Measurements from ENCODE around the gene SH2D7. TPM values are rescaled to one million over a fixed set of nuclear protein-coding genes. Genes with fewer than 3 reads are reported as not detected.

Gene SH2D7
- polyA plus RNA-seq, 1 donor from 2014 or later, result not detected

- H3K79me2 ChIP-seq (replicated peaks; ENCODE audit: insufficient read depth, low read length), result peaks cover 6% of the 10 kb centered on the region
- no peaks in the 10 kb centered on the region for H4K20me1 ChIP-seq (ENCODE audit: insufficient read depth)
- H3F3A ChIP-seq (ENCODE audit: insufficient read depth, low read length, poor library complexity, severe bottlenecking), result no peaks in the 10 kb centered on the region
- no peak for TF ChIP-seq RAD21 (conservative IDR thresholded peaks at IDR 0.05)
- TF ChIP-seq REST (IDR thresholded peaks at IDR 0.05; ENCODE audit: borderline replicate concordance), result no peak
- no peak for TF ChIP-seq EP300 (conservative IDR thresholded peaks at IDR 0.05; ENCODE audit: poor library complexity, severe bottlenecking)
- no peak for TF ChIP-seq TAF1 (IDR thresholded peaks at IDR 0.05; ENCODE audit: low read depth)
- TF ChIP-seq EZH2 (IDR thresholded peaks at IDR 0.05; ENCODE audit: borderline replicate concordance, insufficient read depth, low read length, poor library complexity, severe bottlenecking), result no peak
- TF ChIP-seq CTCF (IDR thresholded peaks at IDR 0.05; ENCODE audit: poor library complexity, severe bottlenecking), result no peak
- TF ChIP-seq SMC3 (conservative IDR thresholded peaks at IDR 0.05; ENCODE audit: poor library complexity), result no peak
- no peak for TF ChIP-seq POLR2AphosphoS5 (IDR thresholded peaks at IDR 0.05)
- no peak for TF ChIP-seq MXI1 (conservative IDR thresholded peaks at IDR 0.05; ENCODE audit: poor library complexity, severe bottlenecking)
- H3K9me3 ChIP-seq (ENCODE audit: low read length), result no peaks in the 10 kb centered on the region
- H3K27me3 ChIP-seq (ENCODE audit: insufficient read depth, low read depth, low read length), result no peaks in the 10 kb centered on the region
- no peaks in the 10 kb centered on the region for H3K9me2 ChIP-seq (ENCODE audit: insufficient read depth, low read length)
- no peak overlapping the region for H3K9ac ChIP-seq (ENCODE audit: low read length)
- H3K27ac ChIP-seq (ENCODE audit: low read length), result no peak overlapping the region
- no peak overlapping the region for H3K4me2 ChIP-seq (ENCODE audit: low read length)
- H2AFZ ChIP-seq (ENCODE audit: low read depth, low read length), result no peak overlapping the region
- no peak overlapping the region for H3K4me3 ChIP-seq (ENCODE audit: low read length)
- no peaks in the 10 kb centered on the region for H3K36me3 ChIP-seq (ENCODE audit: insufficient read depth, low read length)
Measured at GRCh38 chr15:78072080-78072892, 20.1 kb upstream of the SH2D7 start.

DNA sequence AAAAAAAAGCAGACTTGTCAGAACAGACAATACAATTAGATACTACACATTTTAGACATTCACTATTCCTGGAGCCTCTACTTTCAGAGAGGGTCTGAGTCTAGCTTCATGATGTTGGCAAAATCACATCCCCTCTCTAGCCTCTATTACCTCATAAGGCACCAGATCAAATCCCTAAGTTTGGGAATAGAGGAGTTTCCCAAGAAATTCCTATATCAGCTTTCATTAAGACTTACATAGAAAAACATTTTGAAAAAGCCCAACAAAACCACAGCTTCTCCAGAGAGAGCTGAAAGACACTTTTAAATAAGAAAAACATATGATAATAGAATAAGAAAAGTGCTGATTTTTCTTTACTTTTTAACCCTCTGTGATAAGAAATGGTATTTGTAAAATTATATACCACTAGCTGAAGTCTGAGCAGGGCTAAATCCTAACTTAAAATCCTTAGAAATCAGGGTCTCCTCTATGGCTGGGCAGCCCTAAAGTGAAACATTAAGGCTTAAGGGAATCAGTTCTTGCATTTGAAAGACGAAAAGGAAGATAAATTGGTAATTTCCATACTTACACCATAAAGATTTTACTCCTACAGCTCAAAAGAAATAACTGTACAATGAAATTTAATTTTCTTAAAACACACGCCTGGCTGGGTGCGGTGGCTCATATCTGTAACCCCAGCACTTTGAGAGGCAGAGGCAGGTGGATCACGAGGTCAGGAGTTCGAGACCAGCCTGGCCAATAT is 19.1 kb upstream of the SH2D7 start:
- Histone ChIP-seq H3K4me2 (ENCODE audit: low read length) (no peak overlapping the region), H2AFZ (ENCODE audit: low read depth, low read length) (no peak overlapping the region), H3K9me2 (ENCODE audit: insufficient read depth, low read length) (no peaks in the 10 kb centered on the region), H3K27ac (ENCODE audit: low read length) (no peak overlapping the region), H3F3A (ENCODE audit: insufficient read depth, low read length, poor library complexity, severe bottlenecking) (no peaks in the 10 kb centered on the region), H4K20me1 (ENCODE audit: insufficient read depth) (no peaks in the 10 kb centered on the region), H3K9ac (ENCODE audit: low read length) (no peak overlapping the region), H3K27me3 (ENCODE audit: insufficient read depth, low read depth, low read length) (no peaks in the 10 kb centered on the region), H3K79me2 (replicated peaks; ENCODE audit: insufficient read depth, low read length) (peaks cover 6% of the 10 kb centered on the region), H3K4me3 (ENCODE audit: low read length) (no peak overlapping the region), H3K9me3 (ENCODE audit: low read length) (no peaks in the 10 kb centered on the region), H3K36me3 (ENCODE audit: insufficient read depth, low read length) (no peaks in the 10 kb centered on the region)
- TF ChIP-seq EZH2 (IDR thresholded peaks at IDR 0.05; ENCODE audit: borderline replicate concordance, insufficient read depth, low read length, poor library complexity, severe bottlenecking) (no peak), EP300 (conservative IDR thresholded peaks at IDR 0.05; ENCODE audit: poor library complexity, severe bottlenecking) (no peak), POLR2AphosphoS5 (IDR thresholded peaks at IDR 0.05) (no peak), TAF1 (IDR thresholded peaks at IDR 0.05; ENCODE audit: low read depth) (no peak), MXI1 (conservative IDR thresholded peaks at IDR 0.05; ENCODE audit: poor library complexity, severe bottlenecking) (no peak), REST (IDR thresholded peaks at IDR 0.05; ENCODE audit: borderline replicate concordance) (no peak), CTCF (IDR thresholded peaks at IDR 0.05; ENCODE audit: poor library complexity, severe bottlenecking) (no peak), RAD21 (conservative IDR thresholded peaks at IDR 0.05) (no peak), SMC3 (conservative IDR thresholded peaks at IDR 0.05; ENCODE audit: poor library complexity) (no peak)

All from neural cell (in vitro differentiated cells).